Measurements from ENCODE around the gene SERPINE3.

The SERPINE3 gene

DNA sequence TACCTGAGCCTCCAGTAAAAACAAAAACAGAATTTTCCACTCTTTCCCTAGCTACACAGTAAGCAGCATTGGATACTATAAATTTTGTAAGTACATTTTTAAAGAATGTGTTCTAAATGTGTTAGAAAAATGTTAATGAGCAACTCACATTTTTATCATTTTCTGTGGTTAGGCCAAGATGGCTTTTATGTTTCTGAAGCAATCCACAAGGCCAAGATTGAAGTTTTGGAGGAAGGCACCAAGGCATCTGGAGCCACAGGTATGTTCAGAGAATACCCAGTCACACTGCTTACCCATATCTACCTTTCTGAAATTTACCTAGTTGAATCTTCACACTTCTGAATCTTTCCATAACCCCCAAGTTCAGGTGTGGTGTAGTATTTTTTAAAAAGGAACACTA lies 21.6 kb downstream of the SERPINE3 start:
- DNase-seq (ENCODE audit: low read depth in 2 of 2): peak; percentile 11 to 21

GRCh38 chr13:51363625-51364024 lies 24.1 kb downstream of the SERPINE3 start:
- no peak for DNase-seq (ENCODE audit: low read depth in 2 of 2)

- DNase-seq (ENCODE audit: low read depth in 2 of 2): peak; percentile 41 to 47
These were observed 25.0 kb downstream of the SERPINE3 start for GRCh38 chr13:51364404-51365008.

- DNase-seq (ENCODE audit: low read depth in 2 of 2): peak; percentile 8 to 15
These were observed 30.6 kb downstream of the SERPINE3 start for GRCh38 chr13:51370116-51370515.

DNA sequence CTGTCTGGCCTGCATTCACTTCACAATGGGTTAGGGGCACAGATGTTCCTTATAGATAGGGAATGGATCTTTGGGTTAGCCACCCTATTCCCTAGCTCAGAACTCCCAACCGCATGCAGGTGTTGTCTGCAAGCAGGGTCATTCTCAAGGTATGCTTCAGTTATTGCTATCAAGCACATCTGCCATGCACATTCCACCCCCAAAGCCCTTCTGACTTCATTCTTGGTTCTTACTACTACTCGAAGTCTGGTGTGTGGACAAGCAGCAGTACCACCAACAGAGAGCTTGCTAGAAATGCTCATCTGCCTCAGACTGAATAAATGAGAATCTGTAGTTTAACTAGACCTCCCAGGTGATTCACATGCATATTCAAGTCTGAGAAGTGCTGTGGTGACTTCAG lies 31.3 kb downstream of the SERPINE3 start:
- no peak for DNase-seq (ENCODE audit: low read depth in 2 of 2)

GRCh38 chr13:51371768-51372399 lies 32.4 kb downstream of the SERPINE3 start:
- no peak for DNase-seq (ENCODE audit: low read depth in 2 of 2)

GRCh38 chr13:51373451-51373850 lies 34.0 kb downstream of the SERPINE3 start:
- DNase-seq (ENCODE audit: low read depth in 2 of 2): no peak

DNA sequence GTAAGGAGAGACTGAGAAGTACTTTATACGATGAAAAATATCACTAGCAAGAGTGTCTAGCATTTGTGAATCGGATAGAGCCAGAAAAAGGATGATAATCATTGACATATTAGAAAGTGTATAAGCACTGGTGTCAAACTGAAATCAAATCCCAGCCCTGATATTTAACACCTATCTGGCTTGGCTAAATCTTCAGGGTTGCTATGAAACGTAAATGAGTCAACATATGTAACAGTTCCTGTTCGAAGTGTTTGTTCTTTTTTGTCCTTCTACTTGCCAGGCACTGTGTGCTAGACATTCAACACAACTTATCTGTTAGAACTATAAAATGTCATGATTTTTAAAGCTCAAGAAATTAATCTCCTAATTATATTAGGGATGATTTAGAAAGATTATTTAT lies 40.8 kb downstream of the SERPINE3 start:
- no peak for DNase-seq (ENCODE audit: low read depth in 2 of 2)

DNA sequence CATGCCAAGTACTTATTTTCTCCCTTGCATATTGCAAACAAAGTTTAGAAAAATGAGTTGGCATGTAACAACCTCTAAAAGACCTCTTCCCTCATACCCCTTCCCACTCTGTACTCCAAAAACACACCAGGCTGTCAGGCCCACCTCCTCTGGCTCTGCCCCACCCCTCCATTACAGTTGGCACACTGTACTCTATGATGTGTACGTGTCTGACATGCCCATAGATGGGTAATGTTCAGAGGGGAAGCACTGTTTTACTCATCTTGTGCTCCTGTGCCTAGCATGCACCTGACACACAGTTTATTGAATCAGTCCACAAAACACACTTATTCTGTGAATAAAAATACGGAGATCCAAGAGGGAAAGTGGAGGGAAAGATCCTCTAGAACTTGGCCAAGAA lies 45.6 kb downstream of the SERPINE3 start:
- DNase-seq (ENCODE audit: low read depth in 2 of 2): no peak

DNA sequence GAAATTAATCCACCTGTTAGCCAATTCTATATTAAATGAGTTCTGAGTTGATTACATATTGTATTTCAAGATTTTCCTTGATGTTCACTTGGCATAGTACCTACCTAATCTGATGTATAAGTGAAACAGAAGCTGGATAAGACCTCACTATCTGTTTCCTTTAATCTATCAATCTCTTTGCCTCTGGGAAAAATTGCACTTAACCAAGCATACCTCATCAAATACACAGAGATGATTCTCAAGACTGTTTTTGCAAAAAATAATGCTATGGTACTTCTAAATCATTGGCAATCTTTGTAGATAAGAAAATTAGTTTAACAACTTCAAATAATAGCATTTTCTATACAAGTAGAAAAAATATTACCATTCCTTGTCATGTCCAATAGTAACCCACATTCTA lies 55.2 kb downstream of the SERPINE3 start:
- no peak for DNase-seq (ENCODE audit: low read depth in 2 of 2)

DNA sequence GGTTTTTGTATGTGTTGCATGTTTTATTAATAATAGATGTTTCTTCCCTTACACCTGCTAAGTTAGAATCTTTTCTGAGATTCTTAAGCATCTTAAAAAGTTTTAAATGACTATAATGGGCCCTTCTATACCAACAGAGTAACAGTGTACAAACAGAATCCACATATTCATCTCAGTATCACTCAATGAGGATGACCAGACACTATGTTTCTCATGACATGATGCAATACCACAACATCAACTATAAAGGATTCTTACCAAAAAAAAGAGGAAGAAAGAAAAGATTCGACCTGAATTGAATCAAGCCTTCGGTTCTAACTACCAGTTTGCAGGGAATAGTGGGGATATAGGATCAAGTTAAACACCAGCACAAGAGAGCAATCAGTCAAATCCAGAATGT lies 56.9 kb downstream of the SERPINE3 start:
- DNase-seq (ENCODE audit: low read depth in 2 of 2): peak in 1 of 2 experiments; percentile 8

- DNase-seq (ENCODE audit: low read depth in 2 of 2): peak; percentile 6 to 14
These were observed 57.9 kb downstream of the SERPINE3 start for GRCh38 chr13:51397262-51397941.

DNA sequence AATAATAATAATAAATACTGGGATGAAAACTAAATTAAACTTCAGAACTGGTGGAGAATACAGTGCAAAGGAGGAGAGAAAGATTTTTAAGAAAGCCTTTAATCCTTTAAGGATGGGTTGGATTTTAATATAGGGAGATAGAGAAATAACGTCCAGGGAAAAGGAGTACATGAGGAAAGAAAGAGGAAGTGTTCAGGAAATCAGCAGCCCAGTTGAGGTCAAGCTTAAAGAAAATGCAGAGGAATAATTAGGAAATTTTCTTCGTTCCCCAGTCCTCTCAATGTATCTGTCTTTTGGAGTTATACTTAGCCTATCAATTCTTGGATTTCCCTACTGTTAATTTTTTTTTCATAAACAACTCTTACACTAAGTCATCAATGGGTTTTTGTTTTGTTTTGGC lies 65.7 kb downstream of the SERPINE3 start:
- no peak for DNase-seq (ENCODE audit: low read depth in 2 of 2)

- no peak for DNase-seq (ENCODE audit: low read depth in 2 of 2)
These were observed 72.9 kb downstream of the SERPINE3 start for GRCh38 chr13:51412431-51412830.
